SK-N-SH treated with all-trans-retinoic acid at 6 μM for 48 hours (cell line): ENCODE data around the gene ISCA2.

ENCODE experiments used
- ATAC-seq: fragments of 200-7000 bp; cut with Tn5 transposase; 3 replicates; pipeline ENCODE4 v1.9.1; 2020; ENCODE audit warnings: mild to moderate bottlenecking, moderate library complexity
- ARNTL ChIP-seq: fragments of 450-650 bp; formaldehyde crosslinking; IDR thresholded peaks from 2 replicates; pipeline ENCODE4 v1.5.0; 2020; ENCODE audit warnings: low read depth, mild to moderate bottlenecking, moderate library complexity, borderline replicate concordance
- BACH2 ChIP-seq: fragments of 250-450 bp; sonication (Bioruptor Pico); IDR thresholded peaks from 2 replicates; pipeline ENCODE4 v1.9.0; 2021; ENCODE audit warnings: mild to moderate bottlenecking, borderline replicate concordance
- CREB5 ChIP-seq: fragments of 250-450 bp; sonication (Bioruptor Pico); IDR thresholded peaks from 2 replicates; pipeline ENCODE4 v1.5.1; 2020; ENCODE audit warnings: low read depth, mild to moderate bottlenecking, moderate library complexity
- CSDC2 ChIP-seq: fragments of 250-450 bp; sonication (Bioruptor Pico); IDR thresholded peaks from 2 replicates; pipeline ENCODE4 v1.5.0; 2020; ENCODE audit warnings: mild to moderate bottlenecking, moderate library complexity
- CSRNP3 ChIP-seq: fragments of 250-450 bp; sonication (Bioruptor Pico); IDR thresholded peaks from 2 replicates; pipeline ENCODE4 v1.5.1; 2021; ENCODE audit warnings: mild to moderate bottlenecking, moderate library complexity
- ESRRG ChIP-seq: fragments of 250-450 bp; sonication (Bioruptor Pico); IDR thresholded peaks from 2 replicates; pipeline ENCODE4 v1.6.1; 2021; ENCODE audit warnings: mild to moderate bottlenecking
- ISL1 ChIP-seq: fragments of 250-450 bp; sonication (Bioruptor Pico); IDR thresholded peaks from 2 replicates; pipeline ENCODE4 v2.1.2; 2022; ENCODE audit warnings: mild to moderate bottlenecking, moderate library complexity
- OSR1 ChIP-seq: fragments of 250-450 bp; sonication (Bioruptor Pico); IDR thresholded peaks from 2 replicates; pipeline ENCODE4 v1.8.0; 2022; ENCODE audit warnings: moderate library complexity, mild to moderate bottlenecking, inconsistent platforms
- PATZ1 ChIP-seq: fragments of 250-450 bp; sonication (Bioruptor Pico); IDR thresholded peaks from 2 replicates; pipeline ENCODE4 v1.8.0; 2020; ENCODE audit warnings: mild to moderate bottlenecking, moderate library complexity, borderline replicate concordance
- POU6F1 ChIP-seq: fragments of 250-450 bp; sonication (Bioruptor Pico); IDR thresholded peaks from 2 replicates; pipeline ENCODE4 v1.8.0; 2021; ENCODE audit warnings: low read depth, mild to moderate bottlenecking, moderate library complexity, borderline replicate concordance
- PPARA ChIP-seq: fragments of 250-450 bp; sonication (Bioruptor Pico); IDR thresholded peaks from 2 replicates; pipeline ENCODE4 v1.5.0; 2020; ENCODE audit warnings: mild to moderate bottlenecking, borderline replicate concordance
- RARB ChIP-seq: fragments of 250-450 bp; sonication (Bioruptor Pico); IDR thresholded peaks from 2 replicates; pipeline ENCODE4 v1.8.0; 2021; ENCODE audit warnings: mild to moderate bottlenecking, moderate library complexity
- SNAI2 ChIP-seq: fragments of 250-450 bp; sonication (Bioruptor Pico); IDR thresholded peaks from 2 replicates; pipeline ENCODE4 v1.5.0; 2020; ENCODE audit warnings: mild to moderate bottlenecking, moderate library complexity
- TCF4 ChIP-seq: fragments of 250-450 bp; sonication (Bioruptor Pico); IDR thresholded peaks from 2 replicates; pipeline ENCODE4 v1.8.0; 2021; ENCODE audit warnings: mild to moderate bottlenecking, moderate library complexity, borderline replicate concordance
- TOX ChIP-seq: fragments of 250-450 bp; sonication (Bioruptor Pico); IDR thresholded peaks from 2 replicates; pipeline ENCODE4 v1.8.0; 2021; ENCODE audit warnings: mild to moderate bottlenecking, moderate library complexity, borderline replicate concordance
- TSHZ2 ChIP-seq: fragments of 250-450 bp; sonication (Bioruptor Pico); IDR thresholded peaks from 2 replicates; pipeline ENCODE4 v1.5.0; 2020; ENCODE audit warnings: mild to moderate bottlenecking, moderate library complexity
- ZC3H10 ChIP-seq: fragments of 250-450 bp; sonication (Bioruptor Pico); IDR thresholded peaks from 2 replicates; pipeline ENCODE4 v1.5.1; 2021; ENCODE audit warnings: mild to moderate bottlenecking, moderate library complexity
- ZFP3 ChIP-seq: fragments of 250-450 bp; sonication (Bioruptor Pico); IDR thresholded peaks from 2 replicates; pipeline ENCODE4 v1.5.0; 2020; ENCODE audit warnings: mild to moderate bottlenecking, moderate library complexity
- ZFP30 ChIP-seq: fragments of 450-650 bp; formaldehyde crosslinking; IDR thresholded peaks from 2 replicates; pipeline ENCODE4 v1.5.0; 2022; ENCODE audit warnings: mild to moderate bottlenecking, moderate library complexity
- ZNF565 ChIP-seq: fragments of 450-650 bp; formaldehyde crosslinking; conservative IDR thresholded peaks from 2 replicates; pipeline ENCODE4 v1.5.0; 2020; ENCODE audit warnings: low read depth, mild to moderate bottlenecking, moderate library complexity
- ZNF8 ChIP-seq: fragments of 450-650 bp; formaldehyde crosslinking; IDR thresholded peaks from 2 replicates; pipeline ENCODE4 v1.5.0; 2020; ENCODE audit warnings: mild to moderate bottlenecking, moderate library complexity

The ISCA2 gene

GRCh38 chr14:74511966-74512830, 18.6 kb downstream of the ISCA2 start:
- no peak for ATAC-seq
- TF ChIP-seq PPARA (CRISPR knock-in tag) (no peak), CSDC2 (no peak), ZFP3 (CRISPR knock-in tag) (no peak), ISL1 (CRISPR knock-in tag) (no peak), ARNTL (CRISPR knock-in tag) (no peak)

- no peak for TF ChIP-seq TOX (CRISPR knock-in tag)
- TF ChIP-seq POU6F1 (CRISPR knock-in tag), result no peak
- TF ChIP-seq CSRNP3 (CRISPR knock-in tag), result no peak
- TF ChIP-seq ESRRG (CRISPR knock-in tag), result no peak
- TF ChIP-seq TSHZ2 (CRISPR knock-in tag), result no peak
- no peak for TF ChIP-seq ZFP3 (CRISPR knock-in tag)
- no peak for TF ChIP-seq ZC3H10 (CRISPR knock-in tag)
- TF ChIP-seq RARB (CRISPR knock-in tag), result no peak
- TF ChIP-seq ZNF565, result no peak
- no peak for TF ChIP-seq ZFP30 (CRISPR knock-in tag)
- no peak for TF ChIP-seq CREB5 (CRISPR knock-in tag)
- TF ChIP-seq CSDC2, result no peak
- TF ChIP-seq TCF4, result no peak
- no peak for TF ChIP-seq PPARA (CRISPR knock-in tag)
- TF ChIP-seq SNAI2 (CRISPR knock-in tag), result no peak
- TF ChIP-seq OSR1 (CRISPR knock-in tag), result no peak
- no peak for TF ChIP-seq ZNF8
- TF ChIP-seq, all 23 proteins: peak for 0
- ATAC-seq, result no peak
These were observed 20.9 kb downstream of the ISCA2 start for GRCh38 chr14:74514471-74514941.

- no peak for ATAC-seq
- TF ChIP-seq CSDC2, result no peak
- TF ChIP-seq OSR1 (CRISPR knock-in tag), result no peak
- TF ChIP-seq ZNF565, result no peak
- TF ChIP-seq ARNTL (CRISPR knock-in tag), result no peak
- no peak for TF ChIP-seq TCF4
- TF ChIP-seq BACH2 (CRISPR knock-in tag), result no peak
- no peak for TF ChIP-seq ZFP3 (CRISPR knock-in tag)
- no peak for TF ChIP-seq PATZ1 (CRISPR knock-in tag)
- TF ChIP-seq POU6F1 (CRISPR knock-in tag), result no peak
- no peak for TF ChIP-seq CSRNP3 (CRISPR knock-in tag)
- no peak for TF ChIP-seq ZFP30 (CRISPR knock-in tag)
- TF ChIP-seq ZNF8, result no peak
These were observed 22.4 kb downstream of the ISCA2 start for GRCh38 chr14:74515891-74516412.
